IMR-90 (cell line): ENCODE results near the gene WFDC5. TPM values are rescaled to one million over a fixed set of nuclear protein-coding genes. Genes with fewer than 3 reads are reported as not detected.

Experiments
- ATAC-seq: fragments of 200-7000 bp; cut with Tn5 transposase; 2 replicates; pipeline ENCODE4 v1.9.1; 2020; ENCODE audit warnings: low read depth, mild to moderate bottlenecking, moderate library complexity
- BruUV-seq: library from RNA; stranded (reverse); fragments of 400-500 nt; replicated peaks from 2 replicates; lab custom pipeline; 2021; lab: Mats Ljungman, UMichigan
- CTCF ChIA-PET: fragments of 300-600 bp; formaldehyde crosslinking; extraction: SDS; loops from one replicate; lab custom pipeline; 2021; ENCODE audit warnings: antibody characterized with exemption; lab: Yijun Ruan, JAX
- POLR2A ChIA-PET: fragments of 300-600 bp; sonication (Branson Sonifier 250); formaldehyde crosslinking; loops from one replicate; lab custom pipeline; 2022; ENCODE audit warnings: antibody characterized with exemption; ENCODE audit not compliant: unreplicated experiment; lab: Charles Lee
- DNase-seq: peaks from one replicate; pipeline ENCODE4 v3.0.0; 2013
- H2AFZ ChIP-seq: replicated peaks from 2 replicates; pipeline ENCODE3; 2013; ENCODE audit warnings: low read length, mild to moderate bottlenecking; ENCODE audit not compliant: poor library complexity
- H2AK5ac ChIP-seq: 2 replicates; pipeline ENCODE4 v1.6.1; 2013; ENCODE audit warnings: low read depth, low read length, inconsistent platforms
- H2AK9ac ChIP-seq: replicated peaks from 2 replicates; pipeline ENCODE3; 2013; ENCODE audit warnings: mild to moderate bottlenecking, low read depth, low read length, moderate library complexity; ENCODE audit not compliant: poor library complexity
- H2BK120ac ChIP-seq: 2 replicates; pipeline ENCODE4 v1.6.1; 2013; ENCODE audit warnings: low read depth, low read length, inconsistent platforms
- H2BK15ac ChIP-seq: 3 replicates; pipeline ENCODE4 v1.6.1; 2013; ENCODE audit warnings: low read depth, low read length, inconsistent platforms
- H2BK20ac ChIP-seq: 2 replicates; pipeline ENCODE4 v1.6.1; 2013; ENCODE audit warnings: low read depth, mild to moderate bottlenecking, inconsistent platforms, low read length, moderate library complexity
- H2BK5ac ChIP-seq: 2 replicates; pipeline ENCODE4 v1.6.1; 2013; ENCODE audit warnings: mild to moderate bottlenecking, low read depth, low read length, inconsistent platforms; ENCODE audit not compliant: poor library complexity, severe bottlenecking
- H3K14ac ChIP-seq: replicated peaks from 2 replicates; pipeline ENCODE4 v1.6.1; 2013; ENCODE audit warnings: low read depth, low read length, inconsistent platforms
- H3K18ac ChIP-seq: 2 replicates; pipeline ENCODE4 v1.6.1; 2013; ENCODE audit warnings: low read depth, low read length, control low read depth
- H3K23ac ChIP-seq: 2 replicates; pipeline ENCODE4 v1.6.1; 2013; ENCODE audit warnings: low read depth, low read length, inconsistent platforms
- H3K27ac ChIP-seq: 2 replicates; pipeline ENCODE4 v1.5.1; 2013; ENCODE audit warnings: mild to moderate bottlenecking, control low read depth, low read length; ENCODE audit not compliant: insufficient read depth
- H3K27me3 ChIP-seq: 2 replicates; pipeline ENCODE4 v1.6.1; 2013; ENCODE audit warnings: low read length; ENCODE audit not compliant: control insufficient read depth, insufficient read depth
- H3K36me3 ChIP-seq: 2 replicates; pipeline ENCODE4 v1.6.1; 2013; ENCODE audit warnings: low read length, mixed read lengths; ENCODE audit not compliant: control insufficient read depth, insufficient read depth
- H3K4ac ChIP-seq: 2 replicates; pipeline ENCODE4 v1.6.1; 2013; ENCODE audit warnings: low read depth, low read length, inconsistent platforms
- H3K4me1 ChIP-seq: 2 replicates; pipeline ENCODE4 v1.6.1; 2013; ENCODE audit warnings: low read length, mixed read lengths; ENCODE audit not compliant: control insufficient read depth, insufficient read depth
- H3K4me2 ChIP-seq: 2 replicates; pipeline ENCODE4 v1.6.1; 2013; ENCODE audit warnings: low read depth, mild to moderate bottlenecking, control low read depth, low read length, moderate library complexity
- H3K4me3 ChIP-seq: 2 replicates; pipeline ENCODE4 v1.5.1; 2013; ENCODE audit warnings: low read depth, mild to moderate bottlenecking, control low read depth, low read length, moderate library complexity; ENCODE audit not compliant: insufficient read depth
- H3K56ac ChIP-seq: 2 replicates; pipeline ENCODE4 v1.6.1; 2013; ENCODE audit warnings: low read length, inconsistent platforms; ENCODE audit not compliant: insufficient read depth; ENCODE audit errors: extremely low read depth
- H3K79me1 ChIP-seq, 2 experiments: 2 replicates each; pipeline ENCODE4 v1.6.1; 2013; ENCODE audit warnings: low read length in 2 of 2, inconsistent platforms in 1 of 2, low read depth in 1 of 2
- H3K9ac ChIP-seq: 2 replicates; pipeline ENCODE4 v1.6.1; 2013; ENCODE audit warnings: low read depth, low read length, control low read depth
- H3K9me1 ChIP-seq: 2 replicates; pipeline ENCODE4 v1.6.1; 2013; ENCODE audit warnings: low read length, inconsistent platforms; ENCODE audit not compliant: insufficient read depth
- H3K9me3 ChIP-seq: 2 replicates; pipeline ENCODE4 v1.6.1; 2013; ENCODE audit warnings: low read length; ENCODE audit not compliant: control insufficient read depth, insufficient read depth
- H4K20me1 ChIP-seq: 2 replicates; pipeline ENCODE4 v1.6.1; 2013; ENCODE audit warnings: low read length, inconsistent platforms; ENCODE audit not compliant: insufficient read depth
- H4K5ac ChIP-seq: 2 replicates; pipeline ENCODE4 v1.6.1; 2013; ENCODE audit warnings: mild to moderate bottlenecking, low read depth, low read length, control low read depth
- H4K8ac ChIP-seq, 2 experiments: 2 replicates each; pipeline ENCODE4 v1.6.1; 2013; ENCODE audit warnings: low read depth in 2 of 2, low read length in 2 of 2, control low read depth in 1 of 2, inconsistent platforms in 1 of 2
- H4K91ac ChIP-seq: 2 replicates; pipeline ENCODE4 v1.6.1; 2013; ENCODE audit warnings: low read depth, low read length, inconsistent platforms; ENCODE audit not compliant: insufficient read depth
- BHLHE40 ChIP-seq: fragments of 150-350 bp; IDR thresholded peaks from 2 replicates; pipeline ENCODE4 v1.6.1; 2016; ENCODE audit warnings: mild to moderate bottlenecking, low read depth, low read length
- WGBS, 2 experiments: methylation state at CpG; one replicate each; pipeline versions ENCODE4 v1.1.5 to v1.1.7; 2013; ENCODE audit warnings: missing lambda C conversion rate in 2 of 2; ENCODE audit not compliant: insufficient read length in 1 of 2; ENCODE audit errors: extremely low coverage in 2 of 2; 5-methylcytosine and 5-hydroxymethylcytosine counted together
- dilution Hi-C: fragments of 300-500 bp; cut with HindIII; formaldehyde crosslinking; loops from one replicate; pipeline ENCODE4 v1.14.3; 2018; ENCODE audit warnings: low sequenced_read_pairs; ENCODE audit not compliant: unreplicated experiment
- in situ Hi-C: fragments of 300-500 bp; cut with MboI; formaldehyde crosslinking; loops from 3 replicates; pipeline ENCODE4 v1.14.3; 2019; ENCODE audit warnings: low sequenced_read_pairs, inconsistent platforms, mixed read lengths
- intact Hi-C: fragments of 100-400 bp; cut with micrococcal nuclease; formaldehyde crosslinking; loops from 2 replicates; pipeline ENCODE4 v1.10.0; 2022
- polyA plus RNA-seq, 3 experiments: library from polyadenylated mRNA; depleted of rRNA; stranded (reverse); fragments of >200 nt; gene quantifications; 2 replicates each; pipeline ENCODE4 v1.2.3, GENCODE V29; 2012; ENCODE audit warnings: low replicate concordance in 1 of 3
- total RNA-seq: library from RNA; depleted of rRNA; stranded (reverse); fragments of >200 nt; gene quantifications from 2 replicates; pipeline ENCODE4 v1.2.3, GENCODE V29; 2012
- TF ChIP-seq, protein P1 (sequence below): fragments of 150-350 bp; IDR thresholded peaks from 2 replicates; pipeline ENCODE4 v1.6.1; 2017; ENCODE audit warnings: mild to moderate bottlenecking, antibody characterized with exemption, low read length, low read depth

The WFDC5 gene
- total and polyA plus RNA-seq, 2 of the 4 experiments (the other 2 are of a cell fraction), result not detected

DNA sequence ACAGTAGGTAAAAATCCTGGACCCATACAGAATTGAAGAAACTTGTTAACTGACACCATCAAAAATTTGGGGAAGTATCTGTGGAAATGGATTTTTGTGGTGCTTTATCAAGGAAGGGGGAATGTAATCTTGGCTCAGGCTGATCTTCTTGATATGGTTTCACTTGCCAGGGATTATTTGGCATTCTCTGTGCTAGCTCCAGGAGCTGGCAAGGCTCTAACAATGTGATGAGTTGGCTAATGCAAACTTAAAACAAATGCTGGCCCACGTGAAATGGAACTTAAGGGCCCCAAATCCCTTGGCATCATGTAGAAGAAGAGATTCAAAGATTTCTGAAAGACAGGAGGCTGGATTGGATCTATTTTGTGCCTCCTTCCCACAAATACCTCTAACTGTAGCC, 27.2 kb downstream of the WFDC5 start:
- Histone ChIP-seq H3K23ac (peak overlapping the region; percentile 42; the same call in 1 of the 2 replicates), H3K56ac (peak overlapping the region; percentile 40), H3K14ac (peak overlapping the region; percentile 5; the same call in 1 of the 2 replicates), H3K79me1 (no peaks in the 10 kb centered on the region), H2BK15ac (peak overlapping the region; percentile 60), H2BK5ac (peak overlapping the region; percentile 98), H4K5ac (peak overlapping the region; percentile 77), H3K27ac (peak overlapping the region; percentile 83), H3K4me1 (peaks cover 11% of the 10 kb centered on the region), H2AK5ac (peak overlapping the region; percentile 62), H3K4me2 (peak overlapping the region; percentile 50), H4K8ac (peak overlapping the region; percentile 52 to 80), H3K4ac (peak overlapping the region; percentile 71), H2BK20ac (peak overlapping the region; percentile 73), H4K91ac (peak overlapping the region; percentile 75), H3K9me3 (no peaks in the 10 kb centered on the region), H3K9ac (peak overlapping the region; percentile 37), H4K20me1 (no peaks in the 10 kb centered on the region), H2BK120ac (peak overlapping the region; percentile 83), H3K18ac (peak overlapping the region; percentile 87), H2AK9ac (peak overlapping the region; percentile 68), H3K36me3 (no peaks in the 10 kb centered on the region), H3K9me1 (no peaks in the 10 kb centered on the region), H3K4me3 (no peak overlapping the region), H2AFZ (peak overlapping the region; percentile 78), H3K27me3 (no peaks in the 10 kb centered on the region)
- dilution Hi-C loops (no loop called here), intact Hi-C loops (loop anchor here (5.0 kb wide), 1 partner anchor 36 kb away; no protein-coding TSS in a partner anchor), in situ Hi-C loops (loop anchor here (5.0 kb wide), 1 partner anchor 41 kb away; no protein-coding TSS in a partner anchor)
- ATAC-seq (peak; percentile 42), DNase-seq (peak; percentile 52)
- CTCF ChIA-PET, result interaction anchor here (0.6 to 1.3 kb wide), 3 partner anchors 12 to 24 kb away, joined by 3 read pairs; no protein-coding TSS in a partner anchor
- TF ChIP-seq, protein P1, sequence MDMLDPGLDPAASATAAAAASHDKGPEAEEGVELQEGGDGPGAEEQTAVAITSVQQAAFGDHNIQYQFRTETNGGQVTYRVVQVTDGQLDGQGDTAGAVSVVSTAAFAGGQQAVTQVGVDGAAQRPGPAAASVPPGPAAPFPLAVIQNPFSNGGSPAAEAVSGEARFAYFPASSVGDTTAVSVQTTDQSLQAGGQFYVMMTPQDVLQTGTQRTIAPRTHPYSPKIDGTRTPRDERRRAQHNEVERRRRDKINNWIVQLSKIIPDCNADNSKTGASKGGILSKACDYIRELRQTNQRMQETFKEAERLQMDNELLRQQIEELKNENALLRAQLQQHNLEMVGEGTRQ, result no peak
- no peak for TF ChIP-seq BHLHE40
- no CpG with 5 or more reads among the region's 1 CpG for WGBS, 2 experiments
- no TSS peak for BruUV-seq
- POLR2A ChIA-PET, result interaction anchor here (0.6 kb wide), 1 partner anchor 1631 kb away, joined by 3 read pairs; no protein-coding TSS in a partner anchor
